PC-9 (cell line): ENCODE data around the gene DNAH11.

Experiments used
- EZH2 ChIP-seq: fragments of 200-600 bp; sonication (generic); IDR thresholded peaks from 2 replicates; pipeline ENCODE4 v1.8.0; 2017; ENCODE audit warnings: antibody characterized with exemption, low read depth
- TF ChIP-seq, protein P1 (sequence below): fragments of 200-600 bp; sonication (generic); conservative IDR thresholded peaks from 2 replicates; pipeline ENCODE4 v1.6.1; 2017; ENCODE audit warnings: mixed run types, antibody characterized with exemption, mild to moderate bottlenecking, moderate library complexity

- TF ChIP-seq, protein P1, sequence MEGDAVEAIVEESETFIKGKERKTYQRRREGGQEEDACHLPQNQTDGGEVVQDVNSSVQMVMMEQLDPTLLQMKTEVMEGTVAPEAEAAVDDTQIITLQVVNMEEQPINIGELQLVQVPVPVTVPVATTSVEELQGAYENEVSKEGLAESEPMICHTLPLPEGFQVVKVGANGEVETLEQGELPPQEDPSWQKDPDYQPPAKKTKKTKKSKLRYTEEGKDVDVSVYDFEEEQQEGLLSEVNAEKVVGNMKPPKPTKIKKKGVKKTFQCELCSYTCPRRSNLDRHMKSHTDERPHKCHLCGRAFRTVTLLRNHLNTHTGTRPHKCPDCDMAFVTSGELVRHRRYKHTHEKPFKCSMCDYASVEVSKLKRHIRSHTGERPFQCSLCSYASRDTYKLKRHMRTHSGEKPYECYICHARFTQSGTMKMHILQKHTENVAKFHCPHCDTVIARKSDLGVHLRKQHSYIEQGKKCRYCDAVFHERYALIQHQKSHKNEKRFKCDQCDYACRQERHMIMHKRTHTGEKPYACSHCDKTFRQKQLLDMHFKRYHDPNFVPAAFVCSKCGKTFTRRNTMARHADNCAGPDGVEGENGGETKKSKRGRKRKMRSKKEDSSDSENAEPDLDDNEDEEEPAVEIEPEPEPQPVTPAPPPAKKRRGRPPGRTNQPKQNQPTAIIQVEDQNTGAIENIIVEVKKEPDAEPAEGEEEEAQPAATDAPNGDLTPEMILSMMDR = no peak
- TF ChIP-seq EZH2 = no peak
Observed at GRCh38 chr7:21524680-21525079, 18.2 kb upstream of the DNAH11 start.
